Lower leg skin (tissue), 3 donors: ENCODE measurements around the gene SCN2B.

Experiments
- CTCF ChIP-seq, 3 donors: fragments of 450-650 bp; IDR thresholded peaks; one replicate each; pipeline ENCODE4 v1.5.1; 2016; ENCODE audit warnings: antibody characterized with exemption in 3 of 3, mild to moderate bottlenecking in 3 of 3, moderate library complexity in 2 of 3
- POLR2A ChIP-seq, 2 donors: fragments of 450-650 bp; IDR thresholded peaks; one replicate each; pipeline ENCODE4 v1.6.1; 2016 to 2017; ENCODE audit warnings: antibody characterized with exemption in 2 of 2, mild to moderate bottlenecking in 1 of 2, moderate library complexity in 1 of 2

DNA sequence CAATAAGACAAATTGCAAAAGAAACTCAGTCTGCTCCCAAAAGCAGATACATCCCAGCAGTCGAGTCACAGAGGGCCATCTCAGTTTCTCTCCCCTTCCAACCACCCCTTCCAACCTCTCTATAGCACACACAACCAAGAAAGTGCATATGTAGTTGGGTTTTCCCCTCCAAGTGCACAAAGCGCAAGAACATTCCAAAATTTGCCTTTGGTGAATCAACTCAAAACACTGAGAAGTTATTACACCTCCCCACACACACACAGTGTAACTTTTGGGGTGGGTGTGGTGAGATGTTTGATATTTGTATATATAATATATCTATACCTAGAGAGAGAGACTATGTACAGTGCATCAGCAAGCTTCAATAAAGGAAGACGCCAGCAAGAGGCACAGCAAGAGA is 13.6 kb downstream of the SCN2B start:
- TF ChIP-seq CTCF (IDR thresholded peaks at IDR 0.05) (no peak), POLR2A (IDR thresholded peaks at IDR 0.05) (no peak)
